ENCODE results near the gene SETD2.

The SETD2 gene

GRCh38 chr3:47008234-47008796, 155.6 kb downstream of the SETD2 start:
- no peak for DNase-seq

GRCh38 chr3:47007482-47008233, 156.3 kb downstream of the SETD2 start:
- DNase-seq: no peak

DNA sequence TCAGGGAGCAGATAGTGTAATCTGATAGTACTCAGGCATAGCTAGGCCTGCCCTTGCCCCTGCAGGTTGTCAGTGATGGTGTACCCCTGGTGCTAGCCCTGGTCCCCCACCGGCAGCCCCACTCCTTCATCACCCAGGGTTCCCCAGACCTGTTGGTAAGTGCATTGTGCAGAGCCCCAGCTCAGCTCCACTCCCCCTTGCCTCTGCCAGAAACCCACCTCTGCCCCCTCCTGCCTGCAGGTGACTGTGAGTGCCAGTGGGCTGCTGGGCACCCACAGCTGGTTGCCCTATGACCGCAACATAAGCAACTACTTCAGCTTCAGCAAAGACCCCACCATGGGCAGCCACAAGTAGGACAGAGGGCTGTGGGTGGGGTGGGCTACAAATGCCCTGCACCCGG, 156.9 kb downstream of the SETD2 start:
- no peak for DNase-seq

- DNase-seq: no peak
These were observed 157.7 kb downstream of the SETD2 start for GRCh38 chr3:47006145-47006651.

GRCh38 chr3:47005212-47006144, 158.4 kb downstream of the SETD2 start:
- no peak for DNase-seq

- DNase-seq: no peak
These were observed 159.3 kb downstream of the SETD2 start for GRCh38 chr3:47004369-47005211.

DNA sequence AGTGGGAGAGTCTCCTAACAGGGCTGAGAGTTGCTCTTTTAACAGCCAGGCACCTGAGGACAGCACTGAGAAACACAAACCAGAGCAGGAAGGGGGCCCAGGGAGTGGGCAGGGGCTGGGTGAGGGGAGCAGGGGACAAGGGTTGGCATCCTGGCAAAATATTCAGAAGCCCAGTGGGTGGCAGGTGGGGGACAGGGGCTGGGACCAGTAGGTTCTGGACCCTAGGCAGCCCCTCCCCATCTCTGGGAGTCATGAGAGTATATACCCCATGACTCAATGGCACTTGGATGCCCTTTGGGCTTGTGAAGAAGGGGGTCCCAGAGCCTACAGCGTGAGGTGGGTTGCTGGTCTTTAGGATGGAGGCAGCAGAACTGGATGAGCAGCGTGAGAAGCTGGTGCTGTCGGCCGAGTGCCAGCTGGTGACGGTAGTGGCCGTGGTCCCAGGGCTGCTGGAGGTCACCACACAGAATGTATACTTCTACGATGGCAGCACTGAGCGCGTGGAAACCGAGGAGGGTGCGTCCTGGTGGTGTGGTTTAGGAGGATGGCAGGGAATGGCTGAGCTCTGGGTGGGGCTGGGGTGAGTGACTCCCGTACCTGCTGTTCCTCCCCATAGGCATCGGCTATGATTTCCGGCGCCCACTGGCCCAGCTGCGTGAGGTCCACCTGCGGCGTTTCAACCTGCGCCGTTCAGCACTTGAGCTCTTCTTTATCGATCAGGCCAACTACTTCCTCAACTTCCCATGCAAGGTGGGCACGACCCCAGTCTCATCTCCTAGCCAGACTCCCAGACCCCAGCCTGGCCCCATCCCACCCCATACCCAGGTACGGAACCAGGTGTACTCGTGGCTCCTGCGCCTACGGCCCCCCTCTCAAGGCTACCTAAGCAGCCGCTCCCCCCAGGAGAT, 160.2 kb downstream of the SETD2 start:
- no peak for DNase-seq

DNA sequence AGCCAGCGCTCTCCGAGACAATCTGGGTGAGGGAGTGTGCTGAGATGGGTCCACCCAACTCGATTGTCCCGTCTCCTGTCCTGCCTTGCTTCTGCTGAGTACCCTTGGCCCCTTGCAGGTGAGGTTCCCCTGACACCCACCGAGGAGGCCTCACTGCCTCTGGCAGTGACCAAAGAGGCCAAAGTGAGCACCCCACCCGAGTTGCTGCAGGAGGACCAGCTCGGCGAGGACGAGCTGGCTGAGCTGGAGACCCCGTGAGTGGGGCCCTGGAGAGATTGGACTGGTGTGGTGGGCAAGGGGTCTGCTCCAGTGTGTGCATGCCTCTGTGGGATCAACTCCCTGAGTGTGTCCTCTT, 160.9 kb downstream of the SETD2 start:
- DNase-seq: no peak

DNA sequence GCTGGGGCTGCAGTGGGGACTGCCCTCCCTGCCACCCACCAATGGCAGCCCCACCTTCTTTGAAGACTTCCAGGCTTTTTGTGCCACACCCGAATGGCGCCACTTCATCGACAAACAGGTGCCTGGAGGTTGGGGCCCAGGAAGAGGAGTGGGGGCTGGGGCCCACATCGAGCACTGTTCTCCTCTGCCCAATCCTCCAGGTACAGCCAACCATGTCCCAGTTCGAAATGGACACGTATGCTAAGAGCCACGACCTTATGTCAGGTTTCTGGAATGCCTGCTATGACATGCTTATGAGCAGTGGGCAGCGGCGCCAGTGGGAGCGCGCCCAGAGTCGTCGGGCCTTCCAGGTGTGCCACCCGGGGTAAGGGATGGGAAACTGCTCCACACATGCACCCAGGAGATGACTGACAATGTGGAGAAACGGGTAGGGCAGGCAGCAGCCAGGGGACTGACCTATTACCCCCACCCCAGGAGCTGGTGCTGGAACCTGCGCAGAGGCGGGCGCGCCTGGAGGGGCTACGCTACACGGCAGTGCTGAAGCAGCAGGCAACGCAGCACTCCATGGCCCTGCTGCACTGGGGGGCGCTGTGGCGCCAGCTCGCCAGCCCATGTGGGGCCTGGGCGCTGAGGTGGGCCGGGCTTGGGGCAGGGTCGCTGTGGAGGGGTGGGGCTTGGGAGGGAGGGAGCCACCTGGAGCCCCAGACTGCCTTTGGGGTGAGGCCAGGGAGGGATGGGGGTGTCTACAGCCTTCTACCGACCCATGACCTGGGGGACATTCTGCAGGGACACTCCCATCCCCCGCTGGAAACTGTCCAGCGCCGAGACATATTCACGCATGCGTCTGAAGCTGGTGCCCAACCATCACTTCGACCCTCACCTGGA, 161.5 kb downstream of the SETD2 start:
- no peak for DNase-seq

GRCh38 chr3:47001731-47002170, 162.2 kb downstream of the SETD2 start:
- DNase-seq: no peak

DNA sequence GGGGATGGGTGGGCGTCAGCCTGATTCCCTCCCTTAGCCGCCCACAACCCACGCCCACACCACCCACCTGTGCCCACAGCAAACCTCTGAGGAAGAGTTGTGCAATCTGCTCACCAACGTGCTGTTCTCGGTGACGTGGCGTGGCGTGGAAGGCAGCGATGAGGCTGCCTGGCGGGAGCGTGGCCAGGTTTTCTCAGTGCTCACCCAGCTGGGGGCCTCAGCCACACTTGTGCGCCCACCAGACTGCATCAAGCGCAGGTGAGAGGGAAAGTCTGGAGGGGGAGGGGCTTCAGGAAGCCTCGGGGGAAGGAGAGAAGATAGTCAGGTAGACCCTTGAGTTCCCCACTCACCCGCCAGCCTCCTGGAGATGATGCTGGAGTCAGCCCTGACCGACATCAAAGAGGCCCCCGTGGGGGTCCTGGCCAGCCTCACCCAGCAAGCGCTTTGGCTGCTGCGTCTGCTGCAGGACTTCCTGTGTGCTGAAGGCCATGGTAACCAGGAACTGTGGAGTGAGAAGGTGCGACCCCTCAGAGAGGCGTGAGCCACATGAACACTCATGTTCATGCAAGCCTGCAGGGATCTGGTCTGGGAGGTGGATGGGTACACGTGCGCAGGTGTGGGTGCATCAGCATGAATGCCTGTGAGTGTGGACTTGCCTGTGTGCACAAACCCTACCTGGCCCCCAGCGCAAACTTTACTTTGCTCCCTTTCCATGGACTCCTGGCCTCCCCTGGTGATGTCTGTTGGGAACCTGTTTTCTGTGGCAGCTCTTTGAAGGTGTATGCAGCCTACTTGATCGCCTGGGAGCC, 162.8 kb downstream of the SETD2 start:
- no peak for DNase-seq

- DNase-seq: peak; percentile 43 to 54 (median 45)
These were observed 163.6 kb downstream of the SETD2 start for GRCh38 chr3:47000198-47000815.

DNA sequence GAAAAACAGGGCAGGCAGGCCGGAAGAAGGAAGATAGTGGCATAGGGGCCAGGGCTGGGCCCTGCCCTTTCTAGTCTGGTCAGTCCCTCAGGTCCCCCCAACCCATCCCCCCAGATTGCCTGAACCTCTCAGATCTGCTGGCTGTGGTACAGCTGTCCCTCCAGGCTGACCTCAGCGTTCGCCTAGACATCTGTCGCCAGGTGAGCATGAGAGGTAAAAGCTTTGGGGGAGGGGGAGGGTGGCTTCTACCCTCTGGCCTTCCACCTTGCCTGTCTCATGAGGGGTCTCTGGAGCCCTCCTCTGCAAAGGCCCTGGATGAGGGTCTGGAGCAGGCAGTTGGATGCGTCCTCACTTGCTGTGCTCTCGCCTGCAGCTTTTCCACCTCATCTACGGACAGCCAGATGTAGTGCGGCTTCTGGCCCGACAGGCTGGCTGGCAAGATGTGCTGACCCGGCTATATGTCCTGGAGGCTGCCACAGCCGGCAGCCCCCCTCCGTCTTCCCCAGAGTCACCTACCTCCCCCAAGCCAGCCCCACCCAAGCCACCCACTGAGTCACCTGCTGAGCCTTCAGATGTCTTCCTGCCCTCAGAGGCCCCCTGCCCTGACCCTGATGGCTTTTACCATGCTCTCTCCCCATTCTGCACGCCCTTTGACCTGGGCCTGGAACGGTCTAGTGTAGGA, 164.3 kb downstream of the SETD2 start:
- DNase-seq: no peak

DNA sequence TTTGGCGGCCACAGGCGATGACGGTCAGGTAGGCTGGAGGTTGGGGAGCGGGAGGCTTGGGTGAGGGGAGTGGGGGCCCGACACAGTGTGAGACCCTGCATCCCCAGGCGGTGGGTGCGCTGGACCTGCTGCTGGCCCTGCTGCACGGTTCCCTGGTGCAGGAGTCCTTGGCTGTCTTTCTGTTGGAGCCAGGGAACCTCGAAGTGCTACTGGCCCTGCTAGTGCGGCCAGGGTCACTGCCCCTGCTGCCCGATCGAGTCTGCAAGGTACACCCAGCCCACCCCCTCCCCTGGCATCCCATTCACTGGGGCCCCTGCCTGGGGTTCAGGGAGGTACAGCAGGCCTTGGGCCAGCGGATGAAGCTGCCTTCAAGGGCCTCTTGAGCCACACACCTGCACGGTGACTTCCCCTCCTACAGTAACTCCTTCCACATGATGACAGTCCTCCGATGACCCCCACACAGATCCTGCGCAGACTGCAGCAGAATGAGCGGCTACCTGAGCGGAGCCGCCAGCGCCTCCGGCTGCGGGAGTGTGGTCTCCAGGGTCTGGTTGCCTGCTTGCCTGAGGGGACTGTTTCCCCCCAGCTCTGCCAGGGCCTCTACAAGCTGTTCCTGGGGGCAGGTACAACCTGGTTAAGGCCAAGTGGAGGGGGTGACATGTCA, 164.9 kb downstream of the SETD2 start:
- DNase-seq: no peak

DNA sequence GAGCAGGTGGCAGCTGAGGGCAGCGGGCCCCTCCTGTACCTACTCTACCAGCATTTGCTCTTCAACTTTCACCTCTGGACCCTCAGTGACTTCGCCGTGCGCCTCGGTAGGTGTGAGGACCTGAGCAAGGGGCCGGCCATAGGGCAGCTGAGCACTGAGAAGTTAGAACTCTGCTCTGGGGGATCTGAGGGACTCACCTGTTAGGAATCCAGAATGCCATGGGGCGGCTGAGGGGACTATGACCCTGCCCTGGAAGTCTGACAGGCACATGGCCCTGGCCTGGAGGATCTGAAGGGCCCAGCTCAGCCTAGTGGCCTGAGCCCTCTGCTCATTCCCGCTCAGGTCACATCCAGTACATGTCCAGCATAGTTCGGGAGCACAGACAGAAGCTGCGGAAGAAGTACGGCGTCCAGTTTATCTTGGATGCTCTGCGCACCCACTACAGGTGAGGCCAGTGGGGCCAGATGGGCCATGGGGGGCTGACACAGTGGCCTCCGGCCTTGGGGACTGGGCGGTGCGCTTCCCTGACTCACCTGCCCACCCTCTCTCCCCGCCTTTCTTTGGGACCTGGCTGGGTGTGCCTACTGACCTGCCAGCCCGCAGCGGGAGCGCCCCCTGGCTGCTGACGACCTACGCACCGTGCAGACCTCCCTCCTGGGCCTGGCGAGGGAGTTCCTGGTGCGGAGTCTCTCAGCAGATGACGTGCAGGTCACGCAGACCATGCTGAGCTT, 165.6 kb downstream of the SETD2 start:
- DNase-seq: peak; percentile 70 to 87 (median 75)

DNA sequence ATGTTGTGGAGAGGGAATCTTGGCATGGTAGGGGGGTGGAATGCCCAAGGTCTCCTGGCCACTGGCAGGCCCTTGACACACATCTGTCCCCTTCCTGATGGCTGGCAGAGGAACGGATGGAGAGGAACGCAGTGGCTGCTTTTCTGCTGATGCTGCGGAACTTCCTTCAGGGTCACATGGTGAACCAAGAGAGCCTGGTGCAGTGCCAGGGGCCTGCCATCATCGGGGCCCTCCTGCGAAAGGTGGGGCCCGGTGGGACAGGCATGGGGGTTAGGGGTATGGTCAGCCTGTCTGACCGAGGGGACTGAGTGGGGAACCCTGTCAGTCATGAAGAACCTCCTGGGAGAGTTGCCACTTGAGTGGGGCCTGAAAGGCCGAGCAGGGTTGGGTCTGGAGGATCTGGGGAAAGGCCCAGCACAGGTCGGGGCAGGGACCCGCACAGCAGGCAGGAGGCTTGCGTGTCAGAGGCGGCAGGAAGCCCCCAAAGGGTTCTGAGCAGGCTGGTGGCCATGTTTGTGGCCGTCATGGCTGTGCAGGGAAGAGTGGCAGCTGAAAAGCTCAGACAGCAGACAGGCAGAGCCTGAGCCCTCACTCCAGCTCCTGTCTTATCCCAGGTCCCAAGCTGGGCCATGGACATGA, 166.3 kb downstream of the SETD2 start:
- DNase-seq: no peak

Measured in suppressor macrophage treated with lipopolysaccharide for 1 hour (primary cell).